HG03066 (cell line): ENCODE data around the gene FAM210A.
A peak's percentile ranks its signal among the peaks of the same experiment; 100 is the strongest.
"Not testable (repeated sequence)": the region's sequence is repeated elsewhere in the genome, so short reads cannot be mapped to it uniquely, and the experiment has no call there.

Experiments
- ATAC-seq: cut with Tn5 transposase; IDR thresholded peaks from one replicate; pipeline ENCODE4 v1.9.1; 2021; ENCODE audit warnings: low read depth; ENCODE audit not compliant: unreplicated experiment

Gene FAM210A, protein sequence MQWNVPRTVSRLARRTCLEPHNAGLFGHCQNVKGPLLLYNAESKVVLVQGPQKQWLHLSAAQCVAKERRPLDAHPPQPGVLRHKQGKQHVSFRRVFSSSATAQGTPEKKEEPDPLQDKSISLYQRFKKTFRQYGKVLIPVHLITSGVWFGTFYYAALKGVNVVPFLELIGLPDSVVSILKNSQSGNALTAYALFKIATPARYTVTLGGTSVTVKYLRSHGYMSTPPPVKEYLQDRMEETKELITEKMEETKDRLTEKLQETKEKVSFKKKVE

DNA sequence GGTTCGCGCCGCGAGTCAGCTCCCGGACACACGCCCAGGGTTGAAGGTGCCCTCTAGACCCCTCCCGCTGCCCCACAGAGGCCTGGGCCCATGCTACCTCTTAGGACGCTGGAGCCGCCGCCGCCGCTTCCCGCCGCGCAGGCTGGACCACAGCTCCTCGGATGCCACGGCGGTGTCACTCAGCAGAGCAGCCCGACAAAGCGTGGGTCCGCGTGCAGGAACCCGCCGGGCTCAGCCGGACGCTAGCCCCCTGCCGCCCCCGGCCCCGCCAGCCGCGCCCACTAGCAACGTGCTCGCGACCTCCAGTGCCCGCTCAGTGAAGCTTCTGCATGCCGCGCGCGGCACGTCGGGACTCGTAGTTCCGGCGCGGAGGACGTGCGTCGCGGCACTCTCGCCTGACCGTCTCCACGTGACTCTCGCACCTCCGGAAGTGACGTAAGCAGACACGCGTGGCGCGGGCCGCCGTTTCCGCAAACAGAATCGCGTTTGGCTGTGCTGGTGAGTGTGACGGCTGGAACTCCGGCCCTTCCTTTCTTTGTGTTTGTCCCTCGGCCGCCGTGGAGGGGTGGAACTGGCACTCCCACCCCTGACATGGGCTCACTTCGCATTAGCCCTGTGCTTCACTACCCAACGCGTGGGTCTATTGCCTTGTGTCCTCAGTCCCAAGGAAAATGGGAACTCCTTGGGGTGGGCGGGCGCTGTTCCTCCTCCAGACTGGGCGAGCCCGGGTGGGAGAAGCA is at the start of gene FAM210A, which contains the start of gene RNMT:
FAM210A (minus strand) TSS at position 327 of the 740 bp plus-strand sequence. CDS start 44,481 bp downstream, outside the sequence.
RNMT (plus strand) TSS at position 442 of the 740 bp plus-strand sequence. CDS start 4,845 bp downstream, outside the sequence.
- ATAC-seq, result peak; percentile 86

DNA sequence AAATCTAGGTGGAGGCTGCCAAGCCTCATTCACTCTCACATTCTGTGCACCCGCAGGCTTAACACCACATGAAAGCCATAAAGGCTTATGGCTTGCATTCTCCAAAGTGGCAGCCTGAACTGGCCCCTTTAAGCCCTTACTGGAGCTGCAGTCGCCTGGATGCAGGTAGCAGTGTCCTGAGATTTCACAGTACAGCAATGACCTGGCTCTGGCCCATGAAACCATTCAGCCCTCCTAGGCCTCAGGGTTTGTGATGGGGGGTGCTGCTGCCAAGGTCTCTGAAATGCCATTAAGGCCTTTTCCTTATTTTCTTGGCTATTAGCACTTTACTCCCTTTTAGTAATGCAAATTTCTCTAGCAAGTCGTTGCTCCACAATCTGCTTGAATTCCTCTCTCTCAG is 48.7 kb upstream of the FAM210A start:
- ATAC-seq, result no peak

GRCh38 chr18:13762690-13763439 is 36.5 kb upstream of the FAM210A start:
- ATAC-seq, result no peak

DNA sequence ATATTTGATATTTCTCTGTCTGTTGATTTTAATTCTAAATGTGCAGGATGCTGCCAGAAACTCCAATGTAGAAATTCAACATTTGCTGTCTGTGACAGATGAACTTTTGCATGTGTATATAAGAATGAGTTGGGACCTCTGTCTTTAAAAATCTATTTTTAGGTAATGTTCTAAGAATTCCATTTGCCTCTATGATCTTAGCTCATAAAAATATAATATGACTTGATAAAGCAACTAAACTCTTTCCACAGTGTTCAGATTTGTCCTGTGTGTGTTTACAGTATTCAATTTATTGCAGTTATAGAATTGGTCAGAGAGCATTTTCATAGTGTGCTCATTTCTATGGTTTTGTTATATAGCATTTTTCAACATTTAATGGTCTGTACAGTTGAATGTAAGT is 33.7 kb upstream of the FAM210A start:
- ATAC-seq, result no peak

- ATAC-seq, result no peak
These were observed 32.3 kb upstream of the FAM210A start for GRCh38 chr18:13758622-13759021.

DNA sequence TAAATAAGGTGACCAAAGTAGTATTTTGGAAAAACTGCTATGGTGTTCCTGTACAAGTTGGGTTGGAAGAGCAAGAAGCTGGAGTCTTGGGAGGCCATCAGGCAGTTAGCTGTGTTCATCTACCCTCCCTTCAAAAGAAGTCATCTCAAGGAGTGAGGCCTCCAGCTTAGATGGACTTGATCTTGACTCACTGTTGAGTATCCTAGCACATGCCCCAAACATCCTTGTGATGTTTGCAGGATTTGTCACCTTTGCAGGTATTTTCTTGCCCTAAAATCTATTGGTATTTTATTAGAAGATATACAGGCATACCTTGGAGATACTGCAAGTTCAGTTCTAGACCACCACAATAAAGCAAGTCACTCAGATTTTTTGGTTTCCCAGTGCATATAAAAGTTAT is 30.3 kb upstream of the FAM210A start:
- ATAC-seq, result no peak

GRCh38 chr18:13756261-13756660 is 29.9 kb upstream of the FAM210A start:
- ATAC-seq, result no peak

DNA sequence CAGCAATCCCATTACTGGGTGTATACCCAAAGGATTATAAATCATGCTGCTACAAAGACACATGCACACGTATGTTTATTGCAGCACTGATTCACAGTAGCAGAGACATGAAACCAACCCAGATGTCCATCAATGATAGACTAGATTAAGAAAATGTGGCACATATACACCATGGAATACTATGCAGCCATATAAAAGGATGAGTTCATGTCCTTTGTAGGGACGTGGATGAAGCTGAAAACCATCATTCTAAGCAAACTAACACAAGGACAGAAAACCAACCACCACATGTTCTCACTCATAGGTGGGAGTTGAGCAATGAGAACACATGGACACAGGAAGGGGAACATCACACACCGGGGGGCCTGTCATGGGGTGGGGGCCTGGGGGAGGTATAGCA is 25.2 kb upstream of the FAM210A start:
- not testable (repeated sequence) for ATAC-seq

DNA sequence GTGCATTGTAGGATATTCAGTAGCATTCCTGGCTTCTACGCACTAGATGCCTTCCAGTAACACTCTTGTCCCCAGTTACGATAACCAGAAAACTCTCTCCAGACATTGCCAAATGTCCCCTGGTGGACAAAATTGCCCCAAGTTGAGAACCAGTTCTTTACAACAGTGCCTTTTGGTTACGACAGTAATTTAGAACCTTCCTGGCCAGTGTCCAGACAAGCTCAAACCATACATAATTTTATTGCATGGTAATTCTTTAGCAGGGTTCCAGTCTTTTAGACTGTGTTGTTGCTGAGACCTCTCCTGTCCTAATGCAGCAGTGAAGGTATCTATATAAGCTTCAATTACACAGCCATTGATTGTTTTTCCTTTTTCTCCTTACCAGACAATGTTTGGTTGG is 20.3 kb upstream of the FAM210A start:
- no peak for ATAC-seq

DNA sequence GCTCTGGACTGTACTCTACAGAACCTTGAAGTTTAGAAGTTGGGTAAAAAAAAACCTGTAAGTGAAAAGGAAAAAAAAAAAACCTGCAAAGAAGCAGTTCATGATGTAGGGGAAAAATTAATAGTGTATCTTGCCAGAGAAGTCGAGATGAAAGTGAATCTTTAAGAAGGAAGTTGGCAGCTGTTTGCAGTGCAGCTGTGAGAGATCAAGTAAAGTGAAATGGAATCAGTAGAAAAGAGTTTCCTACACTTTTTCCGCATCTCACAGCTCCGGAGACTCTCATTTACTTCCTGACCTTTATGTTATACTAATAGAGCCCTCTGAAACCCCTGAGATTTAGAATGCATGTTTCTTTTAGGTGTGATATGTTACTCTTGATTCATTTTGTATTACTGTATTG is 19.3 kb upstream of the FAM210A start:
- no peak for ATAC-seq

GRCh38 chr18:13735681-13736080 is 9.3 kb upstream of the FAM210A start:
- no peak for ATAC-seq

- ATAC-seq, result no peak
These were observed 4.1 kb upstream of the FAM210A start for GRCh38 chr18:13730481-13730880.

DNA sequence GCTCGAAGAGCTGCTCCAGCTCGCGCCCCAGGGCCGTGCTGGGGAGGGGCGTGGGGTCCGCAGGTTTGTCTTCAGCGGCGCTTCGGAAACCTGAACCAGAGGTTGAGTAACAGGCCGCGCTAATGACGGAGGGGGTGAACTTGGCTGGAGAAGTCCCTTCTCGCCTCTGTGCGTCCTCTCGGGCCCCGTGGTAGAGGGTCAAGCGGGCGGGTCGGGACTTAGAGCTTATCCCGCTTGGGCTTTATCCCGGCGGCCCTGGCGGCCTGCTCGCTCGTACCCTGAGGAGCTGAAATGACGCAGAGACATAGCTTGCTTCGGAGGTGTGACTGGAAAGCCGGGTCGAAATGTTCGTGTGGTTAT is 594 bp upstream of the FAM210A start:
- peak; percentile 30 for ATAC-seq

DNA sequence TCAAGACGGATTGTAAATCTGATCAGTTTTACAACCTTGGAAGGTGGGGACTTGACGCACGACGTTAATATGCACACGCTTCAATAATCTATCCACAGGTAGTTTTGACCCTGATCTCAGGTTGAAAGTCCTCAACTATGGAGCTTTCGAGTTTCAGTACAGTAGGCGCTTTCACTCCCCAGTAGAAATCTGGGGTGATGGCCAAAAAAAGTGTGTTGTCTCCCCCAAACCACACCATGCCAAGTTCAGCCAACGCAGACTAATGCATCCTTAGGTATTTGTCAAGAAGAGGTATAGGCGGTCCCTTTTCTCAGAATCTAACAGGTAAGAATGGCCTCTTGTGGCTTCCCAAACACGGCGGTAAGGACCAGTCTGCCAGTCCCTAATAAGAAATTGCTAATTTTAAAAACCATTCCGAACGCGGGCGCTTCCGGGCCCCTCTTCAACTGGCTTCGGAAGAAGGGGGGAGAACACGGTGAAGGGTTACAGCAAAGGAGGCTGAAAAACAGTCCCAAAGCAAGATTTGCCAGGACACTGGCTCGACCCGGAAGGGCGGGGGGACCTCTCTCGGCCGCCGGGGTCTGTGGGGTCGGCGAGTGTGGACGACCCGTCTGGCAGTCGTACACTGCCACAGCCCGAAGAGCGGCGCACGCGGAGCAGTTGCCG is 659 bp downstream of the FAM210A start:
- ATAC-seq, result peak; percentile 1

DNA sequence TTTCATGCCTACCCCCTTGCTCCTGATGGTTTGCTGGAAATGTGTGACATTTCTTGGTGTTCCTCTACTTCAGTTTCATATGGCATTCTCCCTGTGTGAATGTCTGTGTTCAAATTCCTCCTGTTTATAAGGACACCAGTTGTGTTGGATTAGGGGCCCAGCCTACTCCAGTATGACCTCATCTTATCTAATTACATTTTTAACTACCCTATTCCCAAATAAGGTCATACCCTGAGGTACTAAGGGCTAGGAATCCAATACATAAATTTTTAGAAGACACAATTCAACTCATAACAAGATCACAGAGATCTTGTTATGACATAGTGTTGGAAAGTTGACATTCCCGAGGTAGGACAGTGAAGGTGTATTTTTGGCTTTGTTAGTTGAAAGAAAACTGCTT is 5.5 kb downstream of the FAM210A start:
- ATAC-seq, result no peak

DNA sequence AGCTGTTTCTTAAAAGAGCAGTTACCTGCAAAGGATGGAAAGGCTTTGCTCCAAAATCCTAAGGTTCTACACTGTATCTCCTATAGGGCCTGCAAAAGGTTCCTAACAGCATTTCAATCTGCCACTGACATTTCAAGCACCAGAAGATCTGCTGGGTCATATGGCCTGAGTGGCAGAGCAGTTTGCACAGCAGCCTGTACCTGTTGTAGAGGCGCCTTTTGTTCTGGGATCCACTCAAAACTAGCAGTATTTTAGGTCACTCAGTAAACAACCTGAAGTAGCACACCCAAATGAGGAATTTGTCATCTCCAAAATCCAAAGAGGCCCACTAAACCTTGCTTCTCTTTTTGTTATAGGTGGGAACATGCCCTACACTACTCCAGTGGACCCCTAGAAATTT is 6.2 kb downstream of the FAM210A start:
- ATAC-seq, result no peak

GRCh38 chr18:13716916-13717315 is 9.4 kb downstream of the FAM210A start:
- ATAC-seq, result no peak

- no peak for ATAC-seq
These were observed 11.0 kb downstream of the FAM210A start for GRCh38 chr18:13715330-13715729.

DNA sequence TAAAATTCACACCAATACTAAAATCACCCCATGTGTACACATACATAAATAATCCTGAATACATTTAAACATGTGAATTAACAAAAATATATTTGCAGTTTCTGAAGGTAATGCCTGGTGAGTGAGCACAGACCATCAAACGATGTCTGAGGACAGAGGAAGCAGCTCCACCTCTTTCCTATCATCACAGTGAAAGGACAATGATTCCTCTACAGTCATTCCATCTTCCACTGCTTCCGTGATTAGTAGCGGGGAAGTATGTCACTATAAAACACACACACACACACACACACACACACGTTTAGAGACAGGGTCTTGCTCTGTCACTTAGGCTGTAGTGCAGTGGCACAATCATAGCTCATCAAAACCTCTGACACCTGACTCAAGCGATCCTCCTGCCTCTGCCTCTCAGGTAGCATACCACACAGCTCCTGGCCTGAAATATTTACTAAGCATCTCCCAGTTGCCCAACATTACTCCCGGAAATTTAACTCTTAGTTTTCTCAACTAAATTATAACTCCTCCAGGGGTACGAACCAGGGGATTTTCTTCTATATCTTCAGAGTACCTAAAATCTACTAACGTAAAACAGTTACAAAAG is 12.8 kb downstream of the FAM210A start:
- no peak for ATAC-seq

DNA sequence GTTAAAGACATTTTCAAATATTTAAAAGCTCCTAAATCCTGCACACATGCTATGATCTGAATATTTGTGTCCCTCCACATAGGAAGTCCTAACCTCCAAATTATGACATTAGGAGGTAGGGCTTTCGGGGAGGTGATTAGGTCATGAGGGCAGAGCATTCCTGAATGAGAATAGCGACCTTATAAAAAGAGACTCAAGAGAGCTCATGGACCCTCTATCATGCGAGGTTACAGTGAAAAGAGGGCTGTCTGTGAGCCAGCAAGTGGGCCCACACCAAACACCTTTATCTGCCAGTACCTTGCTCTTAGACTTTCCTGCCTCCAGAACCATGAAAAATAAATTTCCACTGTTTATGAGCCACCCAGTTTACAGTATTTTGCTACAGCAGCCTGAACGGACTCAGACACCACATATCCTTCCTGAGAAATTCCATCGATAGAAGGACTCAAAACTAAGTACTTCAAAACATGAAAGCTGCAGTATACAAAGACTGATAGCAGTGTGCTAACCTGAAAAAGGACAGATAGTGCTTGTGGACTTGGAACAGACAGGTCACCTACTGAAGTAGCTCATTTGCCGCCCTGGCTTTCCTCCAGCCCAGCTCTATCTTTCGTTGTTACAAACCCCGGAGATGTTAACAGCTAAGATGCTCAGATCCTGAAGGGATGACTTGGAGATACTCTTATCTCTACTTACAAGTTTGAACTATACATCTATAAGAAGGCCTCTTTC is 13.8 kb downstream of the FAM210A start:
- no peak for ATAC-seq
